ENCODE measurements around the gene FGFRL1. TPM values are rescaled to one million over a fixed set of nuclear protein-coding genes. Genes with fewer than 3 reads are reported as not detected.
A peak's percentile ranks its signal among the peaks of the same experiment; 100 is the strongest.

Gene FGFRL1
- total and polyA plus RNA-seq, 2 donors (not counting 1 experiment from before 2014, with no cell fraction given) = 6.1 to 10.0 TPM

GRCh38 chr4:978957-979701 is 32.3 kb upstream of the FGFRL1 start:
- Histone ChIP-seq H3K27ac (ENCODE audit: insufficient read depth, low read length) (no peak overlapping the region), H3K4me3 (replicated peaks in 1 of 4; ENCODE audit: control extremely low read depth in 1 of 4, insufficient read depth in 1 of 4, low read depth in 3 of 4, low read length in 4 of 4) (no peak overlapping the region), H3K79me2 (ENCODE audit: control insufficient read depth, insufficient read depth, low read length) (no peaks in the 10 kb centered on the region), H3K4me2 (ENCODE audit: extremely low read depth, insufficient read depth, low read length) (no peak overlapping the region), H3K4me1 (ENCODE audit: control insufficient read depth, extremely low read depth, insufficient read depth, low read length) (no peaks in the 10 kb centered on the region), H2AFZ (ENCODE audit: low read length) (no peak overlapping the region), H3K27me3 (ENCODE audit: control insufficient read depth, insufficient read depth, low read length) (no peaks in the 10 kb centered on the region), H3K9ac (ENCODE audit: insufficient read depth, low read length) (no peak overlapping the region), H3K36me3 (ENCODE audit: control insufficient read depth, insufficient read depth, low read length) (no peaks in the 10 kb centered on the region), H4K20me1 (ENCODE audit: control insufficient read depth, extremely low read depth, insufficient read depth, low read length) (no peaks in the 10 kb centered on the region), H3K9me3 (ENCODE audit: control insufficient read depth, insufficient read depth, low read depth, low read length) (no peaks in the 10 kb centered on the region)
- peak in 1 of 2 donors; percentile 72 for DNase-seq (ENCODE audit: low read depth in 2 of 2)
- TF ChIP-seq EZH2 (IDR thresholded peaks at IDR 0.05; ENCODE audit: low read length, missing control alignments) (no peak), CTCF (conservative IDR thresholded peaks at IDR 0.05 in 1 of 2, IDR thresholded peaks at IDR 0.05 in 1 of 2; ENCODE audit: low read depth in 1 of 2, low read length in 2 of 2) (no peak)

DNA sequence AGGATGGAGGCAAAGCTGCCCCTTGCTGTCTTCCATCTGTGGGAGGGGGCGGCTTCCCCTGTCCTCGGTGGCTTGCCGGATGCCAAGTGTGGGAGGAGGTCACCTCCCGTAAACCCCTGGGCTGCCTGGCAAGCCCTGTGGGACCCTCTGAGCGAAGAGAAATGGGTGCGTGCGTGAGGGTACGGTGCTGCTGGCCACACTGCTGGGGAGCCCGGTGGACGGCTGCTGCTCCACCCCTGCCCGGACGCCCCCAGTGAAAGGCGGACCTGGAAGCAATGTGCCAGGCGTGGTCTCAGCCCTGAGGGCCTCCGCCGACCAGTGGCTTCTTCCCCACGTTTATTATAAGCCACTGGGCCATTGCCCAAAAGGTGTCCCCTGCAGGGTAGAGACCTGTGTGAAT is 29.1 kb upstream of the FGFRL1 start:
- H3K4me3 ChIP-seq (replicated peaks in 1 of 4; ENCODE audit: control extremely low read depth in 1 of 4, insufficient read depth in 1 of 4, low read depth in 3 of 4, low read length in 4 of 4) = no peak overlapping the region
- no peak overlapping the region for H3K4me2 ChIP-seq (ENCODE audit: extremely low read depth, insufficient read depth, low read length)
- H4K20me1 ChIP-seq (ENCODE audit: control insufficient read depth, extremely low read depth, insufficient read depth, low read length) = no peaks in the 10 kb centered on the region
- no peaks in the 10 kb centered on the region for H3K27me3 ChIP-seq (ENCODE audit: control insufficient read depth, insufficient read depth, low read length)
- H3K9ac ChIP-seq (ENCODE audit: insufficient read depth, low read length) = no peak overlapping the region
- H3K36me3 ChIP-seq (ENCODE audit: control insufficient read depth, insufficient read depth, low read length) = no peaks in the 10 kb centered on the region
- H3K9me3 ChIP-seq (ENCODE audit: control insufficient read depth, insufficient read depth, low read depth, low read length) = no peaks in the 10 kb centered on the region
- no peaks in the 10 kb centered on the region for H3K79me2 ChIP-seq (ENCODE audit: control insufficient read depth, insufficient read depth, low read length)
- no peak overlapping the region for H2AFZ ChIP-seq (ENCODE audit: low read length)
- no peak for DNase-seq (ENCODE audit: low read depth in 2 of 2)
- TF ChIP-seq CTCF (conservative IDR thresholded peaks at IDR 0.05 in 1 of 2, IDR thresholded peaks at IDR 0.05 in 1 of 2; ENCODE audit: low read depth in 1 of 2, low read length in 2 of 2) (no peak), EZH2 (IDR thresholded peaks at IDR 0.05; ENCODE audit: low read length, missing control alignments) (no peak)
- H3K4me1 ChIP-seq (ENCODE audit: control insufficient read depth, extremely low read depth, insufficient read depth, low read length) = no peaks in the 10 kb centered on the region
- no peak overlapping the region for H3K27ac ChIP-seq (ENCODE audit: insufficient read depth, low read length)

GRCh38 chr4:982814-983213 is 28.6 kb upstream of the FGFRL1 start:
- Histone ChIP-seq H3K79me2 (ENCODE audit: control insufficient read depth, insufficient read depth, low read length) (no peaks in the 10 kb centered on the region), H3K9ac (ENCODE audit: insufficient read depth, low read length) (no peak overlapping the region), H3K9me3 (ENCODE audit: control insufficient read depth, insufficient read depth, low read depth, low read length) (no peaks in the 10 kb centered on the region), H4K20me1 (ENCODE audit: control insufficient read depth, extremely low read depth, insufficient read depth, low read length) (no peaks in the 10 kb centered on the region), H3K4me3 (replicated peaks in 1 of 4; ENCODE audit: control extremely low read depth in 1 of 4, insufficient read depth in 1 of 4, low read depth in 3 of 4, low read length in 4 of 4) (no peak overlapping the region), H3K36me3 (ENCODE audit: control insufficient read depth, insufficient read depth, low read length) (no peaks in the 10 kb centered on the region), H3K27me3 (ENCODE audit: control insufficient read depth, insufficient read depth, low read length) (no peaks in the 10 kb centered on the region), H3K27ac (ENCODE audit: insufficient read depth, low read length) (no peak overlapping the region), H3K4me1 (ENCODE audit: control insufficient read depth, extremely low read depth, insufficient read depth, low read length) (no peaks in the 10 kb centered on the region), H2AFZ (ENCODE audit: low read length) (no peak overlapping the region), H3K4me2 (ENCODE audit: extremely low read depth, insufficient read depth, low read length) (no peak overlapping the region)
- no peak for TF ChIP-seq EZH2 (IDR thresholded peaks at IDR 0.05; ENCODE audit: low read length, missing control alignments)
- DNase-seq (ENCODE audit: low read depth in 2 of 2) = no peak

Measured in fibroblast of lung (primary cell).